Neutrophil (primary cell): ENCODE measurements around the gene MAP3K6.
A peak's percentile ranks its signal among the peaks of the same experiment; 100 is the strongest.

Source experiments
- H3K27ac ChIP-seq: fragments of 200-600 bp; sonication (generic); 2 replicates; pipeline ENCODE4 v1.5.1; 2016; ENCODE audit warnings: mild to moderate bottlenecking, moderate library complexity
- H3K27me3 ChIP-seq: fragments of 200-600 bp; sonication (generic); 2 replicates; pipeline ENCODE4 v1.6.0; 2016; ENCODE audit warnings: mild to moderate bottlenecking
- H3K36me3 ChIP-seq: fragments of 200-600 bp; sonication (generic); 2 replicates; pipeline ENCODE4 v1.5.1; 2017
- H3K4me1 ChIP-seq, 2 experiments: fragments of 200-600 bp in 1 of 2; sonication (generic) in 1 of 2; 1 replicate in 1 of 2; 2 replicates in 1 of 2; pipeline versions ENCODE4 v1.5.1 to v1.6.1; 2013 to 2016; ENCODE audit warnings: low read depth in 1 of 2, low read length in 1 of 2, mild to moderate bottlenecking in 1 of 2, moderate library complexity in 1 of 2; ENCODE audit not compliant: control insufficient read depth in 1 of 2, insufficient read depth in 1 of 2
- H3K4me3 ChIP-seq, 2 experiments: fragments of 200-600 bp in 1 of 2; sonication (generic) in 1 of 2; 1 replicate in 1 of 2; 2 replicates in 1 of 2; pipeline ENCODE4 v1.5.1; 2013 to 2016; ENCODE audit warnings: low read depth in 1 of 2, low read length in 1 of 2, mild to moderate bottlenecking in 1 of 2, moderate library complexity in 1 of 2
- H3K9me3 ChIP-seq: fragments of 200-600 bp; sonication (generic); 2 replicates; pipeline ENCODE4 v1.5.1; 2016
- TF ChIP-seq, protein P1 (sequence below): fragments of 200-600 bp; sonication (generic); IDR thresholded peaks from 2 replicates; pipeline ENCODE4 v1.5.1; 2016; ENCODE audit warnings: antibody characterized with exemption

MAP3K6 gene

GRCh38 chr1:27363766-27364695 is 2.7 kb downstream of the MAP3K6 start:
- H3K4me1 ChIP-seq: peaks cover 52 to 59% of the 10 kb centered on the region in 2 experiments

DNA sequence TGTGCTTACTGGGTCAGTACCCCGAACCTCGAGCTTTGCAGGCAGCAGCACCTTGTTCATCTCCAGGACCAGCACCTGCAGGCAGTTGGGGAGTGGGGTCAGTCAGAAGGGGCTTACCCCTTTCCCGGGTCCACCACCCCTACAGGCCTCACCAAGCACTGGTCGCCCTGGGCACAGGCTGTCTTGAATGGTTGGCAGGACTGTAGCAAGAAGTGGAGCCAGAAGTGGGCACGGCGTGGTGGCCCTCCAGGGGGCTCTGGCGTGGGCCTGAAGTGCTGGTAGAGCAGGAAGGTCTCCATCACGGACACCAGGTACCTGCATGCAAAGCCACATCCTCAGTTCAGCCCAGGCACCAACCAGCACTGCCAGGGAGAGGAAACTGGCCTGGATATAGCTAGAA is 5.2 kb downstream of the MAP3K6 start:
- TF ChIP-seq, protein P1, sequence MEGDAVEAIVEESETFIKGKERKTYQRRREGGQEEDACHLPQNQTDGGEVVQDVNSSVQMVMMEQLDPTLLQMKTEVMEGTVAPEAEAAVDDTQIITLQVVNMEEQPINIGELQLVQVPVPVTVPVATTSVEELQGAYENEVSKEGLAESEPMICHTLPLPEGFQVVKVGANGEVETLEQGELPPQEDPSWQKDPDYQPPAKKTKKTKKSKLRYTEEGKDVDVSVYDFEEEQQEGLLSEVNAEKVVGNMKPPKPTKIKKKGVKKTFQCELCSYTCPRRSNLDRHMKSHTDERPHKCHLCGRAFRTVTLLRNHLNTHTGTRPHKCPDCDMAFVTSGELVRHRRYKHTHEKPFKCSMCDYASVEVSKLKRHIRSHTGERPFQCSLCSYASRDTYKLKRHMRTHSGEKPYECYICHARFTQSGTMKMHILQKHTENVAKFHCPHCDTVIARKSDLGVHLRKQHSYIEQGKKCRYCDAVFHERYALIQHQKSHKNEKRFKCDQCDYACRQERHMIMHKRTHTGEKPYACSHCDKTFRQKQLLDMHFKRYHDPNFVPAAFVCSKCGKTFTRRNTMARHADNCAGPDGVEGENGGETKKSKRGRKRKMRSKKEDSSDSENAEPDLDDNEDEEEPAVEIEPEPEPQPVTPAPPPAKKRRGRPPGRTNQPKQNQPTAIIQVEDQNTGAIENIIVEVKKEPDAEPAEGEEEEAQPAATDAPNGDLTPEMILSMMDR: no peak

More at GRCh38 chr1:27363766-27364695, 2.7 kb downstream of the MAP3K6 start:
- Histone ChIP-seq H3K4me3 (no peak overlapping the region), H3K36me3 (no peaks in the 10 kb centered on the region), H3K27ac (no peak overlapping the region), H3K27me3 (peaks cover 62% of the 10 kb centered on the region), H3K9me3 (no peaks in the 10 kb centered on the region)
- TF ChIP-seq, protein P1: no peak

DNA sequence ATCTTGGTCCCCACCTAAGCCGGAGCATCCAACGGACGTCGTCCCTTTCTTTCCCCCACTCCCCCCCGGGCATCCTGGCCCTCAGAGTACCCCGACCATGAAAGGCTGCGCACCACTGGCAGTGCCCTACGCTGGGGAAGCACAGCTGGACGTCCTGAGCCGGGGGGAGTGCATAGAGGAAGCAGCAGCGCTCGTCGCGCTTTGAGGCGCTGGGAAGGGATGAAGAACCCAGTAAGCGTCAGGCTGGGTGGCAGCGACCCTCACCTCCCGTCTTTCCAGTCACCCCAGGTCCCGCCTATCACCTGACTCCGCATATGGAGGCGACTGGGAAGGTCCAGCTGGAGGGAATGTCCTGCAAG is 5.7 kb downstream of the MAP3K6 start:
- H3K4me1 ChIP-seq: peaks cover 39 to 52% of the 10 kb centered on the region in 2 experiments

More for the DNA sequence above, 5.2 kb downstream of the MAP3K6 start:
- H3K27me3 ChIP-seq: peaks cover 53% of the 10 kb centered on the region
- H3K36me3 ChIP-seq: no peaks in the 10 kb centered on the region
- peaks cover 40 to 50% of the 10 kb centered on the region in 2 experiments for H3K4me1 ChIP-seq
- no peak overlapping the region for H3K27ac ChIP-seq
- H3K9me3 ChIP-seq: no peaks in the 10 kb centered on the region
- no peak overlapping the region for H3K4me3 ChIP-seq

GRCh38 chr1:27360159-27361043 is 6.4 kb downstream of the MAP3K6 start:
- H3K9me3 ChIP-seq: no peaks in the 10 kb centered on the region
- TF ChIP-seq, protein P1: no peak
- H3K4me1 ChIP-seq: peaks cover 35 to 49% of the 10 kb centered on the region in 2 experiments
- H3K36me3 ChIP-seq: peaks cover 2% of the 10 kb centered on the region
- no peak overlapping the region for H3K27ac ChIP-seq
- peaks cover 42% of the 10 kb centered on the region for H3K27me3 ChIP-seq
- peak overlapping the region; percentile 64 to 68 for H3K4me3 ChIP-seq

More for the DNA sequence above, 5.7 kb downstream of the MAP3K6 start:
- Histone ChIP-seq H3K36me3 (no peaks in the 10 kb centered on the region), H3K4me3 (peak overlapping the region; percentile 64 to 68), H3K9me3 (no peaks in the 10 kb centered on the region), H3K27ac (no peak overlapping the region), H3K27me3 (peaks cover 48% of the 10 kb centered on the region)
- TF ChIP-seq, protein P1: no peak

DNA sequence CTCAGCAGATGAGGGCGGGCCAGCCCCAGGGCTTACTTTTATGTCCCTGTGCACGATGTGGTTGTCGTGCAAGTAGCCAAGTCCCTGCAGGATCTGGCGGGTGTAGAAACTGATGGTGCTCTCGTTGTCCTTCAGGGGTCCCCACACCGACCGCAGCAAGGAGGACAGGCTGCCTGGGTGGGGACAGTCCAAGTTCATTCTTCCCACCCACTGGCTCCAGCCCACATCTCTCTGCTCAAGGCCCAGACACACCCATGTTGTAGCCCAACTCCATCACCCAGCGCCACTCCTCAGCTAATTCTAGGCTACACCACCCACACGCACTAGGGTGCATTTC is 7.0 kb downstream of the MAP3K6 start:
- Histone ChIP-seq H3K9me3 (no peaks in the 10 kb centered on the region), H3K4me1 (peaks cover 29 to 43% of the 10 kb centered on the region in 2 experiments), H3K4me3 (peak overlapping the region; percentile 64 to 68), H3K27me3 (peaks cover 36% of the 10 kb centered on the region), H3K36me3 (peaks cover 6% of the 10 kb centered on the region), H3K27ac (no peak overlapping the region)
- TF ChIP-seq, protein P1: no peak
